ENCODE results near the gene ITGA1. TPM values are rescaled to one million over a fixed set of nuclear protein-coding genes. Genes with fewer than 3 reads are reported as not detected.
"Not testable (repeated sequence)": the region's sequence is repeated elsewhere in the genome, so short reads cannot be mapped to it uniquely, and the experiment has no call there.

The ITGA1 gene
- total RNA-seq, 1 donor from 2014 or later, result 84.4 TPM

GRCh38 chr5:52956915-52957747, 169.4 kb downstream of the ITGA1 start:
- DNase-seq, result no peak

GRCh38 chr5:52961274-52961681, 173.6 kb downstream of the ITGA1 start:
- H3K4me1 ChIP-seq, result no peaks in the 10 kb centered on the region
- ATAC-seq, result no peak
- H3K9me3 ChIP-seq, result no peaks in the 10 kb centered on the region
- no peak overlapping the region for H3K4me3 ChIP-seq
- no peaks in the 10 kb centered on the region for H3K36me3 ChIP-seq
- no peak for DNase-seq
- no peak overlapping the region for H3K27ac ChIP-seq
- intact Hi-C loops (cut with DNase I), result no loop called here
- no peaks in the 10 kb centered on the region for H3K27me3 ChIP-seq (ENCODE audit: low read depth)
- TF ChIP-seq CTCF (IDR thresholded peaks at IDR 0.05), result no peak

More at GRCh38 chr5:52956915-52957747, 169.4 kb downstream of the ITGA1 start:
- no peaks in the 10 kb centered on the region for H3K4me1 ChIP-seq
- no peak for TF ChIP-seq CTCF (IDR thresholded peaks at IDR 0.05)
- no peaks in the 10 kb centered on the region for H3K27me3 ChIP-seq (ENCODE audit: low read depth)
- no peak for ATAC-seq
- no peaks in the 10 kb centered on the region for H3K9me3 ChIP-seq
- H3K36me3 ChIP-seq, result peaks cover 18% of the 10 kb centered on the region
- no peak overlapping the region for H3K4me3 ChIP-seq
- no peak overlapping the region for H3K27ac ChIP-seq
- intact Hi-C loops (cut with DNase I), result no loop called here

GRCh38 chr5:52963636-52964035, 175.9 kb downstream of the ITGA1 start:
- DNase-seq, result no peak
- no peak for ATAC-seq
- Histone ChIP-seq H3K27ac (no peak overlapping the region), H3K27me3 (ENCODE audit: low read depth) (no peaks in the 10 kb centered on the region), H3K9me3 (no peaks in the 10 kb centered on the region), H3K4me1 (no peaks in the 10 kb centered on the region), H3K4me3 (no peak overlapping the region), H3K36me3 (no peaks in the 10 kb centered on the region)
- intact Hi-C loops (cut with DNase I), result no loop called here
- TF ChIP-seq CTCF (IDR thresholded peaks at IDR 0.05), result no peak

GRCh38 chr5:52964138-52964537, 176.4 kb downstream of the ITGA1 start:
- H3K4me3 ChIP-seq, result no peak overlapping the region
- no peaks in the 10 kb centered on the region for H3K27me3 ChIP-seq (ENCODE audit: low read depth)
- intact Hi-C loops (cut with DNase I), result no loop called here
- peaks cover 3% of the 10 kb centered on the region for H3K9me3 ChIP-seq
- DNase-seq (no peak), ATAC-seq (no peak)
- H3K27ac ChIP-seq, result no peak overlapping the region
- H3K4me1 ChIP-seq, result no peaks in the 10 kb centered on the region
- TF ChIP-seq CTCF (IDR thresholded peaks at IDR 0.05), result no peak
- no peaks in the 10 kb centered on the region for H3K36me3 ChIP-seq

GRCh38 chr5:52976157-52976556, 188.4 kb downstream of the ITGA1 start:
- H3K27ac ChIP-seq; H3K36me3 ChIP-seq; H3K27me3 ChIP-seq (ENCODE audit: low read depth); ATAC-seq; H3K4me1 ChIP-seq; DNase-seq; H3K9me3 ChIP-seq; H3K4me3 ChIP-seq; intact Hi-C loops (cut with DNase I): not testable (repeated sequence)

GRCh38 chr5:52977264-52977897, 189.7 kb downstream of the ITGA1 start:
- H3K9me3 ChIP-seq, result peaks cover 6% of the 10 kb centered on the region
- no peaks in the 10 kb centered on the region for H3K27me3 ChIP-seq (ENCODE audit: low read depth)
- TF ChIP-seq CTCF (IDR thresholded peaks at IDR 0.05), result no peak
- H3K4me3 ChIP-seq, result no peak overlapping the region
- intact Hi-C loops (cut with DNase I), result no loop called here
- H3K36me3 ChIP-seq, result no peaks in the 10 kb centered on the region
- ATAC-seq (no peak), DNase-seq (no peak)
- H3K27ac ChIP-seq, result no peak overlapping the region
- no peaks in the 10 kb centered on the region for H3K4me1 ChIP-seq

All from lower lobe of right lung (tissue), 2 donors.